Panc1 (cell line): Measurements from ENCODE around the gene ANXA3. TPM values are rescaled to one million over a fixed set of nuclear protein-coding genes. Genes with fewer than 3 reads are reported as not detected.

Experiments used
- ATAC-seq: fragments of 200-7000 bp; cut with Tn5 transposase; 2 replicates; pipeline ENCODE4 v1.9.1; 2020; ENCODE audit warnings: mild to moderate bottlenecking, moderate library complexity
- BruUV-seq: library from RNA; stranded (reverse); fragments of 400-500 nt; replicated peaks from 2 replicates; lab custom pipeline; 2021; lab: Mats Ljungman, UMichigan
- CTCF ChIA-PET: fragments of 300-600 bp; sonication (Branson Sonifier 250); formaldehyde crosslinking; loops from one replicate; lab custom pipeline; 2022; ENCODE audit warnings: antibody characterized with exemption; lab: Charles Lee
- POLR2A ChIA-PET: fragments of 300-600 bp; sonication (Branson Sonifier 250); formaldehyde crosslinking; loops from one replicate; lab custom pipeline; 2022; ENCODE audit warnings: antibody characterized with exemption; lab: Charles Lee
- DNase-seq: peaks from one replicate; pipeline ENCODE4 v3.0.0-alpha.2; 2010; ENCODE audit warnings: low read depth, low spot score
- H3K27ac ChIP-seq: 2 replicates; pipeline ENCODE4 v1.5.1; 2011; ENCODE audit warnings: mild to moderate bottlenecking, low read length, inconsistent platforms
- H3K27me3 ChIP-seq: fragments of 200-500 bp; sonication (Bioruptor generic); 2 replicates; pipeline ENCODE4 v1.6.0; 2014; ENCODE audit warnings: low read length, inconsistent platforms; ENCODE audit not compliant: control insufficient read depth, insufficient read depth
- H3K36me3 ChIP-seq: fragments of 200-500 bp; sonication (Bioruptor generic); 2 replicates; pipeline ENCODE4 v1.5.1; 2014; ENCODE audit warnings: inconsistent platforms, mild to moderate bottlenecking, low read length, moderate library complexity; ENCODE audit not compliant: control insufficient read depth, insufficient read depth
- H3K4me1 ChIP-seq: 2 replicates; pipeline ENCODE4 v1.5.1; 2011; ENCODE audit warnings: inconsistent platforms, mild to moderate bottlenecking, low read length, moderate library complexity; ENCODE audit not compliant: control insufficient read depth, insufficient read depth
- H3K4me3 ChIP-seq, 2 experiments: 2 replicates each; pipeline ENCODE4 v1.5.1; 2011 to 2012; ENCODE audit warnings: low read depth in 2 of 2, low read length in 2 of 2, mild to moderate bottlenecking in 2 of 2, inconsistent platforms in 1 of 2, moderate library complexity in 1 of 2
- H3K9me3 ChIP-seq: fragments of 200-500 bp; sonication (Bioruptor generic); 2 replicates; pipeline ENCODE4 v1.5.1; 2014; ENCODE audit warnings: low read depth, mild to moderate bottlenecking, inconsistent platforms, low read length, moderate library complexity; ENCODE audit not compliant: control insufficient read depth, insufficient read depth
- POLR2AphosphoS5 ChIP-seq: IDR thresholded peaks from 2 replicates; pipeline ENCODE4 v1.6.1; 2012; ENCODE audit warnings: mild to moderate bottlenecking, low read depth, low read length, moderate library complexity
- REST ChIP-seq, 2 experiments: IDR thresholded peaks; 2 replicates each; pipeline ENCODE4 v1.6.1; 2011 to 2012; ENCODE audit warnings: low read depth in 2 of 2, control low read depth in 1 of 2, low read length in 1 of 2, mild to moderate bottlenecking in 1 of 2, moderate library complexity in 1 of 2; ENCODE audit not compliant: insufficient read depth in 1 of 2
- SIN3A ChIP-seq: IDR thresholded peaks from 2 replicates; pipeline ENCODE4 v1.6.1; 2012; ENCODE audit warnings: low read depth, mild to moderate bottlenecking, low read length, moderate library complexity, borderline replicate concordance; ENCODE audit not compliant: insufficient read depth
- TCF7L2 ChIP-seq: IDR thresholded peaks from 2 replicates; pipeline ENCODE4 v1.6.1; 2011; ENCODE audit warnings: mild to moderate bottlenecking, low read depth, low read length, inconsistent platforms
- in situ Hi-C: cut with HindIII; loops from 2 replicates; pipeline ENCODE4 v1.10.0; 2016; ENCODE audit warnings: low sequenced_read_pairs, low pct_unique_long_range_greater_than_20kb
- intact Hi-C: fragments of 100-400 bp; cut with micrococcal nuclease; formaldehyde crosslinking; loops from one replicate; pipeline ENCODE4 v1.10.0; 2022; ENCODE audit not compliant: unreplicated experiment
- total RNA-seq: library from RNA; stranded (reverse); gene quantifications from one replicate; pipeline ENCODE4 v1.2.1, GENCODE V29; 2021; ENCODE audit not compliant: unreplicated experiment
- TF ChIP-seq, protein P1 (sequence below): fragments of 450-650 bp; IDR thresholded peaks from 2 replicates; pipeline ENCODE4 v1.5.1; 2017; ENCODE audit warnings: mild to moderate bottlenecking

Gene ANXA3
- total RNA-seq, 1 experiment from 2014 or later: 1.5 TPM

- Histone ChIP-seq H3K4me3 (no peak overlapping the region), H3K4me1 (no peaks in the 10 kb centered on the region), H3K9me3 (no peaks in the 10 kb centered on the region), H3K27me3 (no peaks in the 10 kb centered on the region), H3K27ac (no peak overlapping the region), H3K36me3 (no peaks in the 10 kb centered on the region)
- in situ Hi-C loops (no loop called here), intact Hi-C loops (no loop called here)
- DNase-seq (no peak), ATAC-seq (no peak)
- ChIA-PET POLR2A (no interaction called here), CTCF (no interaction called here)
- TF ChIP-seq POLR2AphosphoS5 (no peak), TCF7L2 (no peak), REST (IDR thresholded peaks at IDR 0.05; ENCODE audit: insufficient read depth in 1 of 2, low read depth in 2 of 2, low read length in 1 of 2) (no peak), SIN3A (no peak)
- TF ChIP-seq, protein P1, sequence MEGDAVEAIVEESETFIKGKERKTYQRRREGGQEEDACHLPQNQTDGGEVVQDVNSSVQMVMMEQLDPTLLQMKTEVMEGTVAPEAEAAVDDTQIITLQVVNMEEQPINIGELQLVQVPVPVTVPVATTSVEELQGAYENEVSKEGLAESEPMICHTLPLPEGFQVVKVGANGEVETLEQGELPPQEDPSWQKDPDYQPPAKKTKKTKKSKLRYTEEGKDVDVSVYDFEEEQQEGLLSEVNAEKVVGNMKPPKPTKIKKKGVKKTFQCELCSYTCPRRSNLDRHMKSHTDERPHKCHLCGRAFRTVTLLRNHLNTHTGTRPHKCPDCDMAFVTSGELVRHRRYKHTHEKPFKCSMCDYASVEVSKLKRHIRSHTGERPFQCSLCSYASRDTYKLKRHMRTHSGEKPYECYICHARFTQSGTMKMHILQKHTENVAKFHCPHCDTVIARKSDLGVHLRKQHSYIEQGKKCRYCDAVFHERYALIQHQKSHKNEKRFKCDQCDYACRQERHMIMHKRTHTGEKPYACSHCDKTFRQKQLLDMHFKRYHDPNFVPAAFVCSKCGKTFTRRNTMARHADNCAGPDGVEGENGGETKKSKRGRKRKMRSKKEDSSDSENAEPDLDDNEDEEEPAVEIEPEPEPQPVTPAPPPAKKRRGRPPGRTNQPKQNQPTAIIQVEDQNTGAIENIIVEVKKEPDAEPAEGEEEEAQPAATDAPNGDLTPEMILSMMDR: no peak
- no TSS peak for BruUV-seq
Observed at GRCh38 chr4:78622253-78622979, 70.8 kb downstream of the ANXA3 start.

GRCh38 chr4:78624048-78624447 lies 72.5 kb downstream of the ANXA3 start:
- intact Hi-C loops (no loop called here), in situ Hi-C loops (no loop called here)
- ChIA-PET POLR2A (no interaction called here), CTCF (no interaction called here)
- H3K4me3 ChIP-seq: no peak overlapping the region
- no peaks in the 10 kb centered on the region for H3K27me3 ChIP-seq
- no peaks in the 10 kb centered on the region for H3K9me3 ChIP-seq
- H3K27ac ChIP-seq: no peak overlapping the region
- TF ChIP-seq REST (IDR thresholded peaks at IDR 0.05; ENCODE audit: insufficient read depth in 1 of 2, low read depth in 2 of 2, low read length in 1 of 2) (no peak), POLR2AphosphoS5 (no peak), TCF7L2 (no peak), SIN3A (no peak)
- TF ChIP-seq, protein P1: no peak
- no peaks in the 10 kb centered on the region for H3K4me1 ChIP-seq
- ATAC-seq: no peak
- no TSS peak for BruUV-seq
- no peak for DNase-seq
- H3K36me3 ChIP-seq: no peaks in the 10 kb centered on the region
